HG02840 (cell line): ENCODE results near the gene NUP155.
A peak's percentile ranks its signal among the peaks of the same experiment; 100 is the strongest.
"Not testable (repeated sequence)": the region's sequence is repeated elsewhere in the genome, so short reads cannot be mapped to it uniquely, and the experiment has no call there.

Experiments used
- ATAC-seq: cut with Tn5 transposase; IDR thresholded peaks from one replicate; pipeline ENCODE4 v1.9.1; 2021; ENCODE audit warnings: mild to moderate bottlenecking, moderate library complexity, moderate number of reproducible peaks; ENCODE audit not compliant: unreplicated experiment, low FRiP score

Gene NUP155

DNA sequence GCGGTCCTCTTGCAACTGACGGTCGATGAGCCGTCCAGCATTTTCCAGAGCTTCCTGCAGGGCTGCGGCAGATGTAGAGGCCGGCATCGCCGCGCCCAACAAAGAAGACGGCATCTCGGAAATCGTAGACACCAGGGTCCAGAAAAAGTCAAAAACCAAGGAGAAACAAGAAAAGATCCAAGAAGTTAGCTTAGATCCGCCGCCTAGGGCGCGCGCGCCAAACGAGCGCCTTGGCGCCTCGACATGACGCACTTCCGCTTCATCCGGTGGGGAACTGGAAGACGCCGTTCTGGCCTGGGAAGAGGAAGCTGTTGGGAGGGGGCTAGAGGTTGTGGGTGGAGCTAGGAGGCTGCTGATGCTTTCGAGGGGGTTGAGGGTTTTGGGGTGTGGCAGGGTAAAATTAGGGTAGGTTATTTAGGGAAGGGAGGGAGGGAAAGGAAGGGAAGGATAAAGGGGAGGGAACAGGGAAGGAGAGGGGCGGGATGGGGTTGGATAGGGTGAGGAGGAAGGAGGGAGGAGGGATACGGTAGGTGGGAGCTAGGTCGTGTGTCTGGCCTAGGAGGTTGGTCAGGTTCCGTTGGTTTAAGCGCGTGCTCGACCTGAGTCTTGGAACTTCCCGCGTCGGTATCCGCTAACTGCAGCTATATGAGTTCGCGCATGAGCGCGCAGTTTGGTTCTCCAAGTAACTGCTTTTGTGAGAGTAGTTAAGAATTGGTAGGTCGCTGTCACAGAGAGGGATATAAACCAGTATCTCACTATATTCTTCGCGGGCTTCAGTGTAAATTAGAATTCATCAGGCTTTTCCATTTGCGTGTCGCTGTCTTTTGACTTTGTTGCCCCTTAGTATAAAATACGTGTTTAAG is at the start of gene NUP155:
NUP155 (minus strand) TSS at position 243 of the 863 bp plus-strand sequence; CDS start at position 114, 129 bp downstream.
- peak; percentile 92 for ATAC-seq

DNA sequence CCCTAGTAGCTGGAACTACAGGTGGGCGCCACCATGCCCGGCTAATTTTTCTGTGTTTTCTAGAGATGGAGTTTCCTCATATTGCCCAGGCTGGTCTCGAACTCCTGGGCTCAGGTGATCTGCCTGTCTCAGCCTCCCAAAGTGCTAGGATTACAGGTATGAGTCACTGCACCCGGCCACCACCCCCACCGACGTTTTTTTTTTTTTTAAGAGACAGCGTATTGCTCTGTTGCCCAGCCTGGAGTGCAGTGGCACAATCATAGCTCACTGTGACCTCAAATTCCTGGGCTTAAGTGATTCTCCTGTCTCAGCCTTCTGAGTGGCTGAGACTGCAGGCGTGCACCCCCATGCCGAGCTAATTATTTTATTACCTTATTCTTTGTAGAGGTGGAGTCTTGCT is 46.4 kb upstream of the NUP155 start:
- ATAC-seq: no peak

DNA sequence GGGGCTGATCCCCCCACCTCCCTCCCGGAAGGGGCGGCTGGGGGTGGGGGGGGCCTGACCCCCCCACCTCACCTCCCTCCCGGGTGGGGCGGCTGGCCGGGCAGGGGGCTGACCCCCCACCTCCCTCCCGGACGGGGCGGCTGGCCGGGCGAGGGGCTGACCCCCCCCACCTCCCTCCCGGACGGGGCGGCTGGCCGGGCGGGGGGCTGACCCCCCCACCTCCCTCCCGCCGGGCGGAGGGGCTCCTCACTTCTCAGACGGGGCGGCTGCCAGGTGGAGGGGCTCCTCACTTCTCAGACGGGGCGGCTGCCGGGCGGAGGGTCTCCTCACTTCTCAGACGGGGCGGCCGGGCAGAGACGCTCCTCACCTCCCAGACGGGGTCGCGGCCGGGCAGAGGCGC is 44.5 kb upstream of the NUP155 start:
- ATAC-seq: not testable (repeated sequence)

DNA sequence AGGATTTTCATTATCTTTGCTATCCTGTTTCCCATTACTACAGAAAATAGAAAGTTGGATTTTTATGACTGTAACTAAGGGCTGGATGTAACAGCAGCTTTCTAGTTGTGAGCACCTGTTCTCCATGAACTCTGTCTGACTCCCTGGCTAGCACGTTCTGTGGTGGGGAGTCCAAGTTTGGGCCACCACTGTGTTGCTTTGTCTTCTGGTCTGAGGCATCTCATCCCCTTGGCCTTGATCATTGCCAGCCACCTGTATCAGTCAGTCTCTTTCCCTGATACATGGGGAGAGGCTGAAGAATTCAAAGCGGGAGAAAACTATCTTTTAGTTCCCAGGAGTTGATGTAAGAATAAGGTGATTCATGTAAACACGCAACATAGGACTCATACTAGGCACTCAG is 41.6 kb upstream of the NUP155 start:
- ATAC-seq: no peak

GRCh38 chr5:37400501-37400900 is 29.6 kb upstream of the NUP155 start:
- no peak for ATAC-seq

GRCh38 chr5:37396352-37396751 is 25.4 kb upstream of the NUP155 start:
- ATAC-seq: no peak

DNA sequence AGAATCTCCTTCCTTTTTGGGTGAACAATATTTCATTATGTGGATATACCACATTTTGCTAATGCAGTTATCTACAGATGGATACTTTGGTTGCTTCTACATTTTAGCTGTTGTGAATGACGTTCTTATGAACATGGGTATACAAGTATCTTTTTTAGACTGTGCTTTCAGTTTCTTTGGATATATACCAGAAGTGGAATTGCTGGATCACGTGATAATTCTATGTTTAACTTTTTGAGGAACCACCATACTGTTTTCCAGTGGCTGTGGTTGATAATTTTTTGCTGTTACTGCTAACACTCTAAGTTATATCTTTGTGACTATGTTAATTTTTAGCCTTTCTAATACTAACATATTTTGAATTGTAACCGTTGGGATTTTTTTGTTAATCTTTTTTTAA is 20.7 kb upstream of the NUP155 start:
- no peak for ATAC-seq

DNA sequence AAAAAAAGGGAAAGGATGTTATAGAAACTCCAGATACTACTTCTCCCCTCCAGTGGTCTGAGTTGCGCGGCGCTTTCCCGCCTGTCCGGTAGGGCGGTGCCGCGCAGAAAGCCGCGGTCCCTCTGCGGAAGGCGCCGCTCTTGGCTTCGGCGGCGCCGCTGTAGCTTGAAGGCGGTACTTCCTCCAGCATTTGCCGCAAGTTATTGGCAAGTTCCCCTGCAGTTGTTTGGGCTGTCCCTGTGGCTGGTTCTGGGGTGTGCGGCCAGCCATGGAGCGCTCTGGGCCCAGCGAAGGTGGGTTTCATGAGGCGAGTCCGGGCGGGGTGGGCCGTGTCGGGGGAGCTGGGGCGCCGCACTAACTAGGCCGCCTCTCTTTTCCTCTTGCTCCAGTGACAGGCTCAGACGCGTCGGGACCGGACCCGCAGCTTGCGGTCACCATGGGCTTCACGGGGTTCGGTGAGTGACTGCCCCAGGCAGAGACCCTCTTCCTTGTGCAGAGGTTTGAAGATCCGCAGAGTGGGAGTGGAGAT is 8.3 kb upstream of the NUP155 start, which contains the start of gene WDR70:
WDR70 (plus strand) TSS at position 219 of the 529 bp plus-strand sequence; CDS start at position 269, 50 bp downstream.
- ATAC-seq: peak; percentile 100

GRCh38 chr5:37378066-37378465 is 7.2 kb upstream of the NUP155 start:
- ATAC-seq: not testable (repeated sequence)

GRCh38 chr5:37375091-37375490 is 4.2 kb upstream of the NUP155 start:
- ATAC-seq: no peak

- ATAC-seq: peak; percentile 41
Observed at GRCh38 chr5:37370550-37370863, 399 bp downstream of the NUP155 start.

DNA sequence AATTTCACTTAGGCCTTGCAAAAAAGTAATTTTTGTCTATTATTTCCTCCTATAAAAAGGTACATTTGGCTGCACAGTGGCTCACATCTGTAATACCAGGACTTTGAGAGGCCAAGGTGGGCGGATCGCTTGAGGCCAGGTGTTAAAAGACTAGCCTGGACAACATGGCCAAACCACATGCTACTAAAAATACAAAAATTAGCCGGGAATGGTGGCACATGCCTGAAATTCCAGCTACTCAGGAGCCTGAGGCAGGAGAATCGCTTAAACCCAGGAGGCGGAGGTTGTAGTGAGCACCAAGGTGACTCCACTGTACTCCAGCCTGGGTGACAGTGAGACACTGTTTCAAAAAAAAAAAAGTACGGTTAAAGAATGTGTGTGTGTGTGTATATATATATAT is 15.7 kb downstream of the NUP155 start:
- no peak for ATAC-seq

GRCh38 chr5:37342741-37343140 is 28.2 kb downstream of the NUP155 start:
- not testable (repeated sequence) for ATAC-seq

- not testable (repeated sequence) for ATAC-seq
Observed at GRCh38 chr5:37334754-37335153, 36.2 kb downstream of the NUP155 start.

- no peak for ATAC-seq
Observed at GRCh38 chr5:37326536-37326935, 44.4 kb downstream of the NUP155 start.

GRCh38 chr5:37323607-37324006 is 47.3 kb downstream of the NUP155 start:
- no peak for ATAC-seq

GRCh38 chr5:37319037-37319782 is 51.7 kb downstream of the NUP155 start:
- ATAC-seq: no peak

DNA sequence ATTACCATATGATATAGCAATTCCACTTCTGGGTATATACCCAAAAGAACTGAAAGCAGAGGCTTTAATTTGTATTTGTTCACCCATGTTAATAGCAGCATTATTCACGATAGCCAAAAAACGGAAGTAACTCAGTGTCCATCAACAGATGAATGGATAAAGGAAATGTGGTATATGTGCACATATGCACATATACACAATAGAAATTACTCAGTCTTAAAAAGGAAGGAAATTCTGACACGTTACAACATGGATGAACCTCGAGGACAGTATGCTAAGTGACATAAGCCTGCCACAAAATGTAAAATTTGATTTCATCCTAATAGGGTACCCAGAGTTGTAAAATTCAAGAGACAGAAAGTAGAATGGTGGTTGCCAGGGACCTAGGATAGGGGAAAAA is 54.9 kb downstream of the NUP155 start:
- ATAC-seq: no peak

GRCh38 chr5:37310360-37310759 is 60.5 kb downstream of the NUP155 start:
- no peak for ATAC-seq

DNA sequence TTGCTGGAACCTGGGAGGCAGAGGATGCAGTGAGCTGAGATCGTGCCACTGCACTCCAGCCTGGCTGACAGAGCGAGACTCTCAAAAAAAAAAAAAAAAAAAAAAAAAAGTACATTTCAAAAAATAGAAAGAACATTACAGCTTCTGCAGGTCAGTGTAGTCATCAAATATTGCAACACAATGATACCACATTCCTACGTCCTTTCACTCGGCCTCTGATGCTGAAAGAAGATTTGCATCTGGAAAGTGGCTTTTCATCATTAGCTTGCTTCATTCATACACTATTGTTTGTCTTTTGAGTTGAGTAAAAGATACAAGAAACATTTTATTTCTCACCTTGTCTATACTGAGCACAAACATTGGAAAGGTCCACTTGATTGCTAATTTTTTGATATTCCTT is 62.1 kb downstream of the NUP155 start:
- no peak for ATAC-seq

DNA sequence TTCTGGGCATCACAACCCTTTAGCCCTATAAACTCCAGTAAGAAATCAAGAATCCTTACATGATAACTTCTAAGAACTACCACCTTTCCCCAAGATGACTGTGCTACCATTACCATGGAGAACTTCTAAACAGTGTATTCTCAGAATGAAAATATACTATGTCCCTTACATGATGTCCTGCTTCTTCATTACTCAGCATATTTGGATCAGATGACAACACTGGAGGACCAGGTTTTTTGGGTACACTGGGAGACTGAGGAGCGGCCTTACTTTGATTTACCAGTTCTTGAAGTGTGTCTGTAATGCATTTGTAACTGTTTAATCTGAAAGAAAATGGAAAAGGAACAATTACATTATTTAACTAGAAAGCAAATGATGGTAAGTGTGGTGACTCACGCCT is 66.0 kb downstream of the NUP155 start:
- no peak for ATAC-seq
